IMR-90 (cell line): Measurements from ENCODE around the gene RASSF3.

Source experiments
- BHLHE40 ChIP-seq: fragments of 150-350 bp; IDR thresholded peaks from 2 replicates; pipeline ENCODE4 v1.6.1; 2016; ENCODE audit warnings: mild to moderate bottlenecking, low read depth, low read length
- CEBPB ChIP-seq: IDR thresholded peaks from 2 replicates; pipeline ENCODE4 v1.6.1; 2012; ENCODE audit warnings: low read depth, low read length, improper control_type of control experiment
- FOS ChIP-seq: fragments of 150-350 bp; IDR thresholded peaks from 2 replicates; pipeline ENCODE4 v1.6.1; 2016; ENCODE audit warnings: low read depth, low read length
- MAFK ChIP-seq: IDR thresholded peaks from 2 replicates; pipeline ENCODE4 v1.6.1; 2012; ENCODE audit warnings: low read depth, low read length, improper control_type of control experiment
- MAZ ChIP-seq: IDR thresholded peaks from 2 replicates; pipeline ENCODE4 v1.6.1; 2012; ENCODE audit warnings: low read depth, mild to moderate bottlenecking, low read length, improper control_type of control experiment, moderate library complexity, borderline replicate concordance
- MXI1 ChIP-seq: IDR thresholded peaks from 2 replicates; pipeline ENCODE4 v1.6.1; 2012; ENCODE audit warnings: low read depth, mild to moderate bottlenecking, low read length, moderate library complexity, borderline replicate concordance
- POLR2A ChIP-seq: IDR thresholded peaks from 2 replicates; pipeline ENCODE4 v1.6.1; 2012; ENCODE audit warnings: mild to moderate bottlenecking, low read depth, low read length
- RAD21 ChIP-seq: IDR thresholded peaks from 2 replicates; pipeline ENCODE4 v1.6.1; 2012; ENCODE audit warnings: low read length, improper control_type of control experiment
- RCOR1 ChIP-seq: IDR thresholded peaks from 2 replicates; pipeline ENCODE4 v1.6.1; 2012; ENCODE audit warnings: mild to moderate bottlenecking, low read length, improper control_type of control experiment; ENCODE audit not compliant: insufficient replicate concordance
- RFX5 ChIP-seq: IDR thresholded peaks from 2 replicates; pipeline ENCODE4 v1.8.0; 2012; ENCODE audit warnings: low read depth, mild to moderate bottlenecking, low read length, moderate library complexity
- SMC3 ChIP-seq: fragments of 150-350 bp; IDR thresholded peaks from 2 replicates; pipeline ENCODE4 v1.6.1; 2016; ENCODE audit warnings: low read depth, mild to moderate bottlenecking, antibody characterized with exemption, low read length, moderate library complexity
- TF ChIP-seq, protein P1 (sequence below): conservative IDR thresholded peaks from 2 replicates; pipeline ENCODE4 v1.5.1; 2012; ENCODE audit warnings: mild to moderate bottlenecking, low read depth, low read length, improper control_type of control experiment
- TF ChIP-seq, protein P2 (sequence below): fragments of 150-350 bp; IDR thresholded peaks from 2 replicates; pipeline ENCODE4 v1.6.1; 2016; ENCODE audit warnings: low read depth, mild to moderate bottlenecking, low read length, moderate library complexity, borderline replicate concordance
- TF ChIP-seq, protein P3 (sequence below): fragments of 150-350 bp; IDR thresholded peaks from 2 replicates; pipeline ENCODE4 v1.6.1; 2017; ENCODE audit warnings: mild to moderate bottlenecking, antibody characterized with exemption, low read length, low read depth

DNA sequence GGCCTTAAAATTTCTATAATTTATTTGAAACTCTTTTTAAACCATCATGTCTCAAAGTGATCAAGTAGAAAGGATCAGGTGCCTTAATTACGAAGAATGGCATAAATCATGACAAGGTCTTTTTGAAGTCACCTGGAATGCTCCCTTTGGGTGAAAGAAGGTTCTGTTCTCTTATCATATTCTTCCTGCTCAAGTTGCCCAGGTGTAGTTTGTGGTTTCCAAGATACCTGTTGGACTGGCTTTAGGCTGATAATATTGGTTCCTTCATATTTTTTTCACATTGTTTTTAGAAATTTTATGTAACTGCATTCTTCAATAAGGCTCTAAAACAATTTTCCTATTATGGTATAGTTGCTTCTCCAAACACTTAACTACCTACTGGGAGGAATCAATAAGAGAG lies 29.2 kb downstream of the RASSF3 start:
- TF ChIP-seq POLR2A (no peak), MAZ (no peak), CEBPB (no peak), SMC3 (no peak), MXI1 (no peak), RAD21 (no peak), FOS (no peak), RFX5 (no peak), MAFK (no peak), RCOR1 (no peak), BHLHE40 (no peak)
- TF ChIP-seq, protein P1, sequence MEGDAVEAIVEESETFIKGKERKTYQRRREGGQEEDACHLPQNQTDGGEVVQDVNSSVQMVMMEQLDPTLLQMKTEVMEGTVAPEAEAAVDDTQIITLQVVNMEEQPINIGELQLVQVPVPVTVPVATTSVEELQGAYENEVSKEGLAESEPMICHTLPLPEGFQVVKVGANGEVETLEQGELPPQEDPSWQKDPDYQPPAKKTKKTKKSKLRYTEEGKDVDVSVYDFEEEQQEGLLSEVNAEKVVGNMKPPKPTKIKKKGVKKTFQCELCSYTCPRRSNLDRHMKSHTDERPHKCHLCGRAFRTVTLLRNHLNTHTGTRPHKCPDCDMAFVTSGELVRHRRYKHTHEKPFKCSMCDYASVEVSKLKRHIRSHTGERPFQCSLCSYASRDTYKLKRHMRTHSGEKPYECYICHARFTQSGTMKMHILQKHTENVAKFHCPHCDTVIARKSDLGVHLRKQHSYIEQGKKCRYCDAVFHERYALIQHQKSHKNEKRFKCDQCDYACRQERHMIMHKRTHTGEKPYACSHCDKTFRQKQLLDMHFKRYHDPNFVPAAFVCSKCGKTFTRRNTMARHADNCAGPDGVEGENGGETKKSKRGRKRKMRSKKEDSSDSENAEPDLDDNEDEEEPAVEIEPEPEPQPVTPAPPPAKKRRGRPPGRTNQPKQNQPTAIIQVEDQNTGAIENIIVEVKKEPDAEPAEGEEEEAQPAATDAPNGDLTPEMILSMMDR = no peak
- TF ChIP-seq, protein P2, sequence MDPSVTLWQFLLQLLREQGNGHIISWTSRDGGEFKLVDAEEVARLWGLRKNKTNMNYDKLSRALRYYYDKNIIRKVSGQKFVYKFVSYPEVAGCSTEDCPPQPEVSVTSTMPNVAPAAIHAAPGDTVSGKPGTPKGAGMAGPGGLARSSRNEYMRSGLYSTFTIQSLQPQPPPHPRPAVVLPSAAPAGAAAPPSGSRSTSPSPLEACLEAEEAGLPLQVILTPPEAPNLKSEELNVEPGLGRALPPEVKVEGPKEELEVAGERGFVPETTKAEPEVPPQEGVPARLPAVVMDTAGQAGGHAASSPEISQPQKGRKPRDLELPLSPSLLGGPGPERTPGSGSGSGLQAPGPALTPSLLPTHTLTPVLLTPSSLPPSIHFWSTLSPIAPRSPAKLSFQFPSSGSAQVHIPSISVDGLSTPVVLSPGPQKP = no peak
- TF ChIP-seq, protein P3, sequence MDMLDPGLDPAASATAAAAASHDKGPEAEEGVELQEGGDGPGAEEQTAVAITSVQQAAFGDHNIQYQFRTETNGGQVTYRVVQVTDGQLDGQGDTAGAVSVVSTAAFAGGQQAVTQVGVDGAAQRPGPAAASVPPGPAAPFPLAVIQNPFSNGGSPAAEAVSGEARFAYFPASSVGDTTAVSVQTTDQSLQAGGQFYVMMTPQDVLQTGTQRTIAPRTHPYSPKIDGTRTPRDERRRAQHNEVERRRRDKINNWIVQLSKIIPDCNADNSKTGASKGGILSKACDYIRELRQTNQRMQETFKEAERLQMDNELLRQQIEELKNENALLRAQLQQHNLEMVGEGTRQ = no peak
